ENCODE results near the gene TBC1D24. TPM values are rescaled to one million over a fixed set of nuclear protein-coding genes. Genes with fewer than 3 reads are reported as not detected.

TBC1D24 gene
- total RNA-seq, 3 donors from 2014 or later = 8.8 to 22.0 (median 16.7) TPM

GRCh38 chr16:2449118-2449517 is 25.8 kb upstream of the TBC1D24 start:
- intact Hi-C loops (cut with DNase I; ENCODE audit: low total_unique reads) = no loop called here
- Histone ChIP-seq H3K4me3 (no peak overlapping the region), H3K9me3 (no peaks in the 10 kb centered on the region), H3K4me1 (no peaks in the 10 kb centered on the region), H3K27me3 (no peaks in the 10 kb centered on the region), H3K36me3 (no peaks in the 10 kb centered on the region), H3K27ac (no peak overlapping the region)
- no peak for TF ChIP-seq POLR2A (IDR thresholded peaks at IDR 0.05)
- TF ChIP-seq CTCF (IDR thresholded peaks at IDR 0.05) = no peak
- no peak for TF ChIP-seq POLR2AphosphoS5 (IDR thresholded peaks at IDR 0.05)
- DNase-seq (ENCODE audit: low spot score in 2 of 2) = no peak

- Histone ChIP-seq H3K27me3 (no peaks in the 10 kb centered on the region), H3K9me3 (no peaks in the 10 kb centered on the region), H3K4me3 (no peak overlapping the region), H3K27ac (no peak overlapping the region), H3K4me1 (no peaks in the 10 kb centered on the region), H3K36me3 (no peaks in the 10 kb centered on the region)
- no peak for TF ChIP-seq POLR2AphosphoS5 (IDR thresholded peaks at IDR 0.05)
- TF ChIP-seq POLR2A (IDR thresholded peaks at IDR 0.05) = no peak
- no peak for TF ChIP-seq CTCF (IDR thresholded peaks at IDR 0.05)
- intact Hi-C loops (cut with DNase I; ENCODE audit: low total_unique reads) = loop anchor here (5.0 kb wide), 1 partner anchor 373 kb away; no protein-coding TSS in a partner anchor
- no peak for DNase-seq (ENCODE audit: low spot score in 2 of 2)
Observed at GRCh38 chr16:2450535-2450934, 24.4 kb upstream of the TBC1D24 start.

- no peak for DNase-seq (ENCODE audit: low spot score in 2 of 2)
- TF ChIP-seq CTCF (IDR thresholded peaks at IDR 0.05) = no peak
- no peak for TF ChIP-seq POLR2A (IDR thresholded peaks at IDR 0.05)
- no peak for TF ChIP-seq POLR2AphosphoS5 (IDR thresholded peaks at IDR 0.05)
- Histone ChIP-seq H3K4me1 (no peaks in the 10 kb centered on the region), H3K4me3 (no peak overlapping the region), H3K27ac (no peak overlapping the region), H3K36me3 (no peaks in the 10 kb centered on the region), H3K9me3 (no peaks in the 10 kb centered on the region), H3K27me3 (no peaks in the 10 kb centered on the region)
- intact Hi-C loops (cut with DNase I; ENCODE audit: low total_unique reads) = loop anchor here (5.0 kb wide), 1 partner anchor 374 kb away; no protein-coding TSS in a partner anchor
Observed at GRCh38 chr16:2450975-2451381, 23.9 kb upstream of the TBC1D24 start.

GRCh38 chr16:2451851-2452320 is 23.0 kb upstream of the TBC1D24 start:
- H3K36me3 ChIP-seq = no peaks in the 10 kb centered on the region
- DNase-seq (ENCODE audit: low spot score in 2 of 2) = no peak
- intact Hi-C loops (cut with DNase I; ENCODE audit: low total_unique reads) = loop anchor here (5.0 kb wide), 1 partner anchor 375 kb away; no protein-coding TSS in a partner anchor
- no peaks in the 10 kb centered on the region for H3K9me3 ChIP-seq
- no peaks in the 10 kb centered on the region for H3K4me1 ChIP-seq
- H3K4me3 ChIP-seq = no peak overlapping the region
- no peak for TF ChIP-seq POLR2AphosphoS5 (IDR thresholded peaks at IDR 0.05)
- no peak for TF ChIP-seq CTCF (IDR thresholded peaks at IDR 0.05)
- no peak for TF ChIP-seq POLR2A (IDR thresholded peaks at IDR 0.05)
- no peaks in the 10 kb centered on the region for H3K27me3 ChIP-seq
- no peak overlapping the region for H3K27ac ChIP-seq

- no peaks in the 10 kb centered on the region for H3K9me3 ChIP-seq
- intact Hi-C loops (cut with DNase I; ENCODE audit: low total_unique reads) = loop anchor here (5.0 kb wide), 1 partner anchor 375 kb away; no protein-coding TSS in a partner anchor
- no peaks in the 10 kb centered on the region for H3K4me1 ChIP-seq
- H3K4me3 ChIP-seq = no peak overlapping the region
- TF ChIP-seq CTCF (IDR thresholded peaks at IDR 0.05) = no peak
- TF ChIP-seq POLR2A (IDR thresholded peaks at IDR 0.05) = no peak
- no peak for TF ChIP-seq POLR2AphosphoS5 (IDR thresholded peaks at IDR 0.05)
- H3K27me3 ChIP-seq = no peaks in the 10 kb centered on the region
- no peaks in the 10 kb centered on the region for H3K36me3 ChIP-seq
- no peak overlapping the region for H3K27ac ChIP-seq
- no peak for DNase-seq (ENCODE audit: low spot score in 2 of 2)
Observed at GRCh38 chr16:2452650-2453049, 22.3 kb upstream of the TBC1D24 start.

Data from breast epithelium (tissue), 4 donors.